Epithelial cell of alveolus of lung (primary cell): Measurements from ENCODE around the gene CHST15. TPM values are rescaled to one million over a fixed set of nuclear protein-coding genes. Genes with fewer than 3 reads are reported as not detected.

Experiments used
- total RNA-seq: library from RNA; depleted of rRNA; stranded (reverse); fragments of >200 nt; gene quantifications from 2 replicates; pipeline ENCODE4 v1.2.1, GENCODE V29; 2015

Gene CHST15
- total RNA-seq, result 1.1 and 13.3 TPM in 2 replicates

GRCh38 chr10:124092860-124093773 lies at the start of gene CHST15:
Gene CHST15, minus strand, starts transcription at chr10:124093598. Its CDS starts 47,386 bp downstream, at chr10:124046212.

Other genes starting within 250 kb of the CHST15 start
- gene CPXM2, start 201.8 kb downstream of the CHST15 start, total RNA-seq, result 1.8 TPM in 1 of 2 replicates, not detected in the other